CD4-positive, CD25-positive, alpha-beta regulatory T cell (primary cell): ENCODE results near the gene FLNB. TPM values are rescaled to one million over a fixed set of nuclear protein-coding genes. Genes with fewer than 3 reads are reported as not detected.
A peak's percentile ranks its signal among the peaks of the same experiment; 100 is the strongest.
"Not testable (repeated sequence)": the region's sequence is repeated elsewhere in the genome, so short reads cannot be mapped to it uniquely, and the experiment has no call there.

ENCODE experiments used
- ATAC-seq, 2 donors: fragments of 150-1000 bp; cut with Tn5 transposase; one replicate each; pipeline ENCODE4 v1.10.0; 2021; ENCODE audit warnings: low read depth in 2 of 2, moderate number of reproducible peaks in 2 of 2, moderate library complexity in 1 of 2
- DNase-seq, 3 donors: peaks; one replicate each; pipeline versions ENCODE4 v3.0.0 to v3.0.0-alpha.2; 2012 to 2022; ENCODE audit warnings: mixed read lengths in 1 of 3
- H3K27ac ChIP-seq: one replicate; pipeline ENCODE4 v1.7.0; 2013; ENCODE audit warnings: mild to moderate bottlenecking, low read length; ENCODE audit not compliant: insufficient read depth, poor library complexity, severe bottlenecking
- H3K27me3 ChIP-seq: one replicate; pipeline ENCODE4 v1.7.0; 2013; ENCODE audit warnings: low read length; ENCODE audit not compliant: control insufficient read depth, insufficient read depth
- H3K36me3 ChIP-seq: one replicate; pipeline ENCODE4 v1.7.0; 2013; ENCODE audit warnings: mild to moderate bottlenecking, low read length, moderate library complexity; ENCODE audit not compliant: control insufficient read depth, insufficient read depth
- H3K4me1 ChIP-seq: 2 replicates; pipeline ENCODE4 v1.7.0; 2013; ENCODE audit warnings: mild to moderate bottlenecking, low read length; ENCODE audit not compliant: insufficient read depth, control insufficient read depth, poor library complexity, severe bottlenecking
- H3K4me3 ChIP-seq: one replicate; pipeline ENCODE4 v1.7.0; 2013; ENCODE audit warnings: low read depth, mild to moderate bottlenecking, low read length, moderate library complexity
- H3K9me3 ChIP-seq, 2 experiments: 1 replicate in 1 of 2; 2 replicates in 1 of 2; pipeline ENCODE4 v1.7.0; 2013; ENCODE audit warnings: low read length in 2 of 2, mild to moderate bottlenecking in 1 of 2, moderate library complexity in 1 of 2; ENCODE audit not compliant: control insufficient read depth in 2 of 2
- H3K27ac Mint-ChIP-seq, 3 donors: one replicate each; pipeline ENCODE4 v1.8.0; 2020 to 2022; ENCODE audit warnings: mild to moderate bottlenecking in 3 of 3, mixed read lengths in 3 of 3, moderate library complexity in 2 of 3
- H3K27me3 Mint-ChIP-seq: one replicate; pipeline ENCODE4 v1.8.0; 2022; ENCODE audit warnings: mild to moderate bottlenecking, mixed read lengths
- H3K36me3 Mint-ChIP-seq: one replicate; pipeline ENCODE4 v1.8.0; 2020; ENCODE audit warnings: mixed read lengths
- H3K4me1 Mint-ChIP-seq, 4 donors: one replicate each; pipeline ENCODE4 v1.8.0; 2020 to 2022; ENCODE audit warnings: mixed read lengths in 4 of 4, mild to moderate bottlenecking in 1 of 4
- H3K4me3 Mint-ChIP-seq, 4 donors: one replicate each; pipeline ENCODE4 v1.8.0; 2020 to 2022; ENCODE audit warnings: mild to moderate bottlenecking in 4 of 4, mixed read lengths in 4 of 4, moderate library complexity in 3 of 4
- H3K9me3 Mint-ChIP-seq, 7 donors: one replicate each; pipeline ENCODE4 v1.8.0; 2020 to 2022; ENCODE audit warnings: mixed read lengths in 7 of 7, mild to moderate bottlenecking in 3 of 7, moderate library complexity in 2 of 7
- polyA plus RNA-seq, 4 donors: library from polyadenylated mRNA; unstranded; fragments of 300-500 nt; fragmentation: Illumina TruSeq; gene quantifications; one replicate each; pipeline ENCODE4 v1.2.3, GENCODE V29; 2021
- total RNA-seq: library from RNA; stranded (reverse); gene quantifications from one replicate; pipeline ENCODE4 v1.2.3, GENCODE V29; 2022

Gene FLNB
- total and polyA plus RNA-seq, 5 donors from 2014 or later, result 8.9 to 40.8 (median 14.5) TPM

DNA sequence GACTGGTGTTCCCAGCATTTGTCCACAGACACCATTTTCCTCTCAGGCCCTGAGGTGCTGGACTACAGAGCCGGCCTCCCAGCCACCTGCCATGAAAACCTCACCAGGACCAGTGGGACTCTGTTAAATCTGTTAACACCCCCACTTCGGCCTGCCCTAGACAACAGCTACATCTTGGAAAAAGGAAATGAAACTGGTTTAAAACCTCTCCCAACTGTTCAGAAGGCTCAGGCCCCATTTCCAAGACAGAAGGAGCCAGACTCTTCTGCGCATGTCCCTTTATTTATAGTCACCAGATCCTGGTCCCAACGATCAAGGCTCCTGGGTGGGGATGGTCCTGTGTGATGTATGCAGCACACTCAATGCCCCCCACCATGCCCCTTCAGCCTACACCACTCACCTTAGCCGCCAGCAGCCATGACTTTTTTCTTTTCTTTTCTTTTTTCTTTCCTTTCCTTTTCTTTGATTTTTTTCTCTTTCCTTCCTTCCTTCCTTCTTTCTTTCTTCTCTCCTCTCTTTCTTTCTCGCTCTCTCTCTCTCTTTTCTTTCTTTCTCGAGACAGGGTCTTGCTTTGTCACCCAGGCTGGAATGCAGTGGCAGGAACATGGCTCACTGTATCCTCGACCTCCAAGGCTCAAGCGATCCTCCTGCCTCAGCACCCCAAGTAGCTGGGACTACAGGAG, 25.5 kb upstream of the FLNB start:
- Histone ChIP-seq H3K27ac (no peak overlapping the region), H3K36me3 (no peaks in the 10 kb centered on the region), H3K4me3 (no peak overlapping the region), H3K27me3 (no peaks in the 10 kb centered on the region), H3K4me1 (peaks cover 11% of the 10 kb centered on the region), H3K9me3 (no peaks in the 10 kb centered on the region)
- H3K9me3 Mint-ChIP-seq, result peaks cover 0 to 1% (median 0%) of the 10 kb centered on the region in 7 donors
- no peak for DNase-seq
- peaks cover 7 to 19% (median 13%) of the 10 kb centered on the region in 4 donors for H3K4me1 Mint-ChIP-seq
- no peak overlapping the region for H3K4me3 Mint-ChIP-seq
- ATAC-seq, result no peak
- H3K27ac Mint-ChIP-seq, result peak overlapping the region; percentile 41 to 84 (median 72)
- H3K36me3 Mint-ChIP-seq, result no peaks in the 10 kb centered on the region
- peaks cover 5% of the 10 kb centered on the region for H3K27me3 Mint-ChIP-seq

DNA sequence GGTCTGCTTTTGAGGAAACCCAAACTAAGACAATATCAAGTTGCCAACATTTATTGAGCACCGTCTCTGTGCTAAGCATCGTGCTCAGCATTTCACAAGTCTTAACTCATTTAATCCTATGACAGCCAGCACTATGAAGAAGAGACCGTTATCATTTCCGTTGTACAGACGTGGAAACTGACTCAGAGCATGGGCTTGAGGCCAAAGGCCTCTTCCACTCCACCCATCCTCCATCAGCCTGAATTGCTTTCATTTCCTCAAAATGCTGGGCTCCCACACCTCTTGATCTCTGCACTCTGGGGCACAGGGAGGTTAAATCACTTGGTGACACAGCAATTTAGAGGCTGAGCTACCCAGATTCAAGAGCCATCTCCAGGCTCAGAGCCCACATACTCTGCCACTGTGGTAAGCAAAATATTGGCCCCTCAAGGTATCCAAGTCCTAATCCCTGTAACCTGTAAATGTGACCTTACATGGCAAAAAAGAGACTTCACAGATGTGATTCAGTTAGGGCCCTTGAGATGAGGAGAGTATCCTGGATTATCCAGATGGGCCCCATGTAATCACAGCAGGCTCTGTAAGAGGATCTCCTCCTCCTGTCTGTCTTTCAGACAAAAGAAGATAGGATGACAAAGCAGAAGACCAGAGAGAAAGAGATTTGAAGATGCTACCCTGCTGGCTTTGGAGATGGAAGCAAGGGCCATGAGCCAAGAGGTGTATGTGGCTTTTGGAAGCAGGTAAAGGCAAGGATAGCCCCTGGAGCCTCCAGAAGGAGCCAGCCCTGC, 24.3 kb upstream of the FLNB start:
- DNase-seq (peak in 2 of 3 donors; percentile 15 to 93), ATAC-seq (peak; percentile 89 to 96)
- H3K36me3 Mint-ChIP-seq, result no peaks in the 10 kb centered on the region
- H3K27ac ChIP-seq, result peak overlapping the region; percentile 14
- H3K9me3 Mint-ChIP-seq, result no peaks in the 10 kb centered on the region
- no peaks in the 10 kb centered on the region for H3K36me3 ChIP-seq
- peak overlapping the region; percentile 26 for H3K4me3 ChIP-seq
- H3K27me3 Mint-ChIP-seq, result no peaks in the 10 kb centered on the region
- peak overlapping the region; percentile 72 to 80 (median 74) for H3K27ac Mint-ChIP-seq
- H3K4me3 Mint-ChIP-seq, result peak overlapping the region in 1 of 4 donors; percentile 10
- H3K9me3 ChIP-seq, result no peaks in the 10 kb centered on the region
- peaks cover 11% of the 10 kb centered on the region for H3K4me1 ChIP-seq
- peaks cover 7 to 17% (median 12%) of the 10 kb centered on the region in 4 donors for H3K4me1 Mint-ChIP-seq
- no peaks in the 10 kb centered on the region for H3K27me3 ChIP-seq

- Mint-ChIP-seq H3K4me3 (no peak overlapping the region), H3K36me3 (no peaks in the 10 kb centered on the region), H3K4me1 (peaks cover 7 to 17% (median 12%) of the 10 kb centered on the region in 4 donors), H3K27ac (peak overlapping the region in 1 of 3 donors; percentile 11), H3K9me3 (no peaks in the 10 kb centered on the region), H3K27me3 (no peaks in the 10 kb centered on the region)
- no peak for ATAC-seq
- no peaks in the 10 kb centered on the region for H3K36me3 ChIP-seq
- H3K4me1 ChIP-seq, result peaks cover 11% of the 10 kb centered on the region
- no peak overlapping the region for H3K27ac ChIP-seq
- H3K9me3 ChIP-seq, result no peaks in the 10 kb centered on the region
- H3K27me3 ChIP-seq, result no peaks in the 10 kb centered on the region
- DNase-seq, result no peak
- no peak overlapping the region for H3K4me3 ChIP-seq
Observed at GRCh38 chr3:57985176-57985983, 22.8 kb upstream of the FLNB start.

DNA sequence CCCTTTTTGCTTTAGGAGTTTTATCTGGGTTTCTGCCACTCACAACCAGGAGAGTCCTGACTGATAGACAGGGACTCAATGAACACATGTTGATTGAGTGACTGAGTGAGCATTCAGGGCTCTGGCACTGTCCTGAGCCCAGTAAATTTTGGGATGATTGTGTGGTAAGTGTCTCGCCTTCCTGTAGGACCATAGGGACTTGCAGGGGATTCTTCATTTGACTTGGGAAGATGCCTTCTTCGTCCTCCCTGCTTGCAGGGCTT, 22.3 kb upstream of the FLNB start:
- Histone ChIP-seq H3K9me3 (no peaks in the 10 kb centered on the region), H3K27ac (no peak overlapping the region), H3K36me3 (no peaks in the 10 kb centered on the region), H3K4me3 (no peak overlapping the region), H3K4me1 (peaks cover 11% of the 10 kb centered on the region), H3K27me3 (no peaks in the 10 kb centered on the region)
- H3K27me3 Mint-ChIP-seq, result no peaks in the 10 kb centered on the region
- H3K27ac Mint-ChIP-seq, result no peak overlapping the region
- H3K36me3 Mint-ChIP-seq, result no peaks in the 10 kb centered on the region
- DNase-seq (no peak), ATAC-seq (no peak)
- H3K9me3 Mint-ChIP-seq, result no peaks in the 10 kb centered on the region
- H3K4me3 Mint-ChIP-seq, result no peak overlapping the region
- H3K4me1 Mint-ChIP-seq, result peaks cover 7 to 17% (median 12%) of the 10 kb centered on the region in 4 donors

GRCh38 chr3:57986261-57986660, 22.0 kb upstream of the FLNB start:
- DNase-seq (no peak), ATAC-seq (no peak)
- Histone ChIP-seq H3K36me3 (no peaks in the 10 kb centered on the region), H3K4me1 (peaks cover 11% of the 10 kb centered on the region), H3K4me3 (no peak overlapping the region), H3K27ac (no peak overlapping the region), H3K27me3 (no peaks in the 10 kb centered on the region), H3K9me3 (no peaks in the 10 kb centered on the region)
- H3K27ac Mint-ChIP-seq, result no peak overlapping the region
- H3K4me1 Mint-ChIP-seq, result peaks cover 7 to 17% (median 12%) of the 10 kb centered on the region in 4 donors
- H3K9me3 Mint-ChIP-seq, result no peaks in the 10 kb centered on the region
- H3K36me3 Mint-ChIP-seq, result no peaks in the 10 kb centered on the region
- no peaks in the 10 kb centered on the region for H3K27me3 Mint-ChIP-seq
- peak overlapping the region in 1 of 4 donors; percentile 71 for H3K4me3 Mint-ChIP-seq

DNA sequence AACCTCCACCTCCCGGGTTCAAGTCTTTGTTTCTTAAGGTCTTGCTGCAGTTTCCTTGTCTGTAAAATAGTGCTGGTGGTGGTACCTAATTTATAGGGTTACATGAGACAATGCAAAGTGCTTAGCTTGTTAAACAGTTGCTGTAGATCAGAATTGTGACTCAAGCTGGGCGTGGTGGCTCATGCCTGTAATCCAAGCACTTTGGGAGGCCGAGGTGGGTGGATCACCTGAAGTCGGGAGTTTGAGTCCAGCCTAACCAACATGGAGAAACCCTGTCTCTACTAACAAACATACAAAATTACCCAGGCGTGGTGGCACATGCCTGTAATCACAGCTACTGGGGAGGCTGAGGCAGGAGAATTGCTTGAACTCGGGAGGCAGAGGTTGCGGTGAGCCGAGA, 19.0 kb upstream of the FLNB start:
- H3K4me1 Mint-ChIP-seq, H3K27me3 ChIP-seq, H3K36me3 ChIP-seq, ATAC-seq, H3K4me3 ChIP-seq, H3K27ac ChIP-seq, H3K27ac Mint-ChIP-seq, H3K27me3 Mint-ChIP-seq, DNase-seq, H3K4me3 Mint-ChIP-seq, H3K9me3 ChIP-seq, H3K36me3 Mint-ChIP-seq, H3K4me1 ChIP-seq, H3K9me3 Mint-ChIP-seq: not testable (repeated sequence)

- Mint-ChIP-seq H3K9me3 (no peaks in the 10 kb centered on the region), H3K27me3 (peaks cover 7% of the 10 kb centered on the region), H3K4me1 (no peaks in the 10 kb centered on the region), H3K36me3 (no peaks in the 10 kb centered on the region), H3K4me3 (no peak overlapping the region), H3K27ac (no peak overlapping the region)
- no peak overlapping the region for H3K4me3 ChIP-seq
- H3K4me1 ChIP-seq, result no peaks in the 10 kb centered on the region
- DNase-seq (no peak), ATAC-seq (no peak)
- H3K36me3 ChIP-seq, result no peaks in the 10 kb centered on the region
- no peak overlapping the region for H3K27ac ChIP-seq
- no peaks in the 10 kb centered on the region for H3K27me3 ChIP-seq
- H3K9me3 ChIP-seq, result no peaks in the 10 kb centered on the region
Observed at GRCh38 chr3:57989646-57990045, 18.6 kb upstream of the FLNB start.
